ENCODE data around the gene COASY.
"Not testable (repeated sequence)": the region's sequence is repeated elsewhere in the genome, so short reads cannot be mapped to it uniquely, and the experiment has no call there.

- TF ChIP-seq CTCF, POLR2A (IDR thresholded peaks at IDR 0.05): not testable (repeated sequence)
These were observed 21.4 kb upstream of the COASY start for GRCh38 chr17:42540558-42540957.

Data from right lobe of liver (tissue), 4 donors.